ENCODE data around the gene TSPAN5. TPM values are rescaled to one million over a fixed set of nuclear protein-coding genes. Genes with fewer than 3 reads are reported as not detected.

The TSPAN5 gene
- total RNA-seq, 4 donors from 2014 or later: 25.5 to 41.5 (median 36.5) TPM

DNA sequence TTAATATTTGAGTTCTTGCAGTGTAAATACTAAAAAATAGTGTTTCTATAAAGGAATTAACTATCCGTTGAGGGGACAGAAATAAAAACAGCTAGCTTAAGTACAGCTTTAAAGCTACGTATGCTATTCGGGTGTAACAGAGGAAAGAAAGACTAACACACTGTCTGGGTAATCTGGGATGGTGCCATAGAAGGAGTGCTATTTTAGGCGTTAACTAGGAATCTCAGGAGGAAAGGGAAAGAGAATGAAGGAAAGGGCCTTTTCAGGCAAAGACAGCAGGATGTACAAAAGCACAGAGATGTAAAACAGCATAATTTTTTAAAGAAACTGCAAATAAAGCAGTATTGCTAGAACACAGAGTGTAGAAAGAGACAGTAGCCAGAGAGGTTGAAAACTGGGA is 235.4 kb downstream of the TSPAN5 start:
- WGBS, 2 donors: 87 to 88% methylated on average over 4 of the region's 4 CpGs
- H3K4me3 ChIP-seq (ENCODE audit: low read depth, poor library complexity, severe bottlenecking): no peak overlapping the region
- intact Hi-C loops (cut with DNase I; ENCODE audit: low total_unique reads): no loop called here
- no peak for DNase-seq (ENCODE audit: low spot score in 2 of 2)
- no peak for TF ChIP-seq CTCF (IDR thresholded peaks at IDR 0.05)

GRCh38 chr4:98421111-98421510 is 237.3 kb downstream of the TSPAN5 start:
- H3K4me3 ChIP-seq (ENCODE audit: low read depth, poor library complexity, severe bottlenecking): no peak overlapping the region

More at GRCh38 chr4:98421111-98421510, 237.3 kb downstream of the TSPAN5 start:
- TF ChIP-seq POLR2A (IDR thresholded peaks at IDR 0.05) (no peak), CTCF (IDR thresholded peaks at IDR 0.05) (no peak)
- intact Hi-C loops (cut with DNase I; ENCODE audit: low total_unique reads): no loop called here
- DNase-seq (ENCODE audit: low spot score in 2 of 2): no peak
- WGBS, 2 donors: 93 to 95% methylated on average over 5 of the region's 5 CpGs

All from lower leg skin (tissue), 4 donors.